Measurements from ENCODE around the gene GEMIN7. TPM values are rescaled to one million over a fixed set of nuclear protein-coding genes. Genes with fewer than 3 reads are reported as not detected.

The GEMIN7 gene
- total and polyA plus RNA-seq, 2 of the 13 experiments (the other 11 are each of a cell fraction or from before 2014, with no cell fraction given), result 24.1 to 30.6 TPM

- no peak; the same call in 1 of the 2 replicates for TF ChIP-seq GABPB1 (CRISPR knock-in tag; IDR thresholded peaks at IDR 0.05)
- TF ChIP-seq USF2 (IDR thresholded peaks at IDR 0.05; ENCODE audit: low read depth, low read length), result peak; percentile 64; the same call in 1 of the 2 replicates
- no peak for TF ChIP-seq USF2 (CRISPR knock-in tag; IDR thresholded peaks at IDR 0.05; ENCODE audit: borderline replicate concordance)
- TF ChIP-seq PBX3 (CRISPR knock-in tag; IDR thresholded peaks at IDR 0.05; ENCODE audit: borderline replicate concordance), result no peak
- TF ChIP-seq SAFB2 (CRISPR knock-in tag; IDR thresholded peaks at IDR 0.05; ENCODE audit: borderline replicate concordance, low read depth), result no peak
- no peak for TF ChIP-seq PBX2 (CRISPR knock-in tag; IDR thresholded peaks at IDR 0.05)
- no peak for TF ChIP-seq KLF9 (CRISPR knock-in tag; IDR thresholded peaks at IDR 0.05; ENCODE audit: low read depth)
- no peak for TF ChIP-seq ZNF280B (CRISPR knock-in tag; IDR thresholded peaks at IDR 0.05; ENCODE audit: borderline replicate concordance)
- TF ChIP-seq SCMH1 (CRISPR knock-in tag; IDR thresholded peaks at IDR 0.05; ENCODE audit: borderline replicate concordance), result no peak
- TF ChIP-seq NFIB (CRISPR knock-in tag; IDR thresholded peaks at IDR 0.05; ENCODE audit: borderline replicate concordance), result no peak
- TF ChIP-seq ZNF496 (CRISPR knock-in tag; IDR thresholded peaks at IDR 0.05; ENCODE audit: insufficient replicate concordance), result no peak
- no peak for TF ChIP-seq ZNF180 (CRISPR knock-in tag; IDR thresholded peaks at IDR 0.05; ENCODE audit: borderline replicate concordance, low read depth)
- no peak for TF ChIP-seq ZNF160 (CRISPR knock-in tag; IDR thresholded peaks at IDR 0.05)
- no peak for TF ChIP-seq SMC3 (IDR thresholded peaks at IDR 0.05; ENCODE audit: low read length)
- TF ChIP-seq RARG (CRISPR knock-in tag; IDR thresholded peaks at IDR 0.05; ENCODE audit: low read depth), result no peak
- TF ChIP-seq LRRFIP1 (CRISPR knock-in tag; conservative IDR thresholded peaks at IDR 0.05), result no peak
- TF ChIP-seq IRX3 (CRISPR knock-in tag; IDR thresholded peaks at IDR 0.05; ENCODE audit: borderline replicate concordance, low read depth), result no peak
- TF ChIP-seq RBM22 (optimal IDR thresholded peaks at IDR 0.05; ENCODE audit: low read length), result no peak
Measured at GRCh38 chr19:45097776-45098520, 18.9 kb downstream of the GEMIN7 start (continued).
